ENCODE data around the gene STOML2.
"Not testable (repeated sequence)": the region's sequence is repeated elsewhere in the genome, so short reads cannot be mapped to it uniquely, and the experiment has no call there.

The STOML2 gene

GRCh38 chr9:35102769-35103659 lies at the start of gene STOML2:
STOML2 (minus strand) TSS chr9:35103131; CDS start chr9:35103094, 37 bp downstream.
- peak; percentile 95 for DNase-seq (ENCODE audit: low spot score)

- DNase-seq (ENCODE audit: low spot score) = not testable (repeated sequence)
Measured at GRCh38 chr9:35147941-35148563, 45.1 kb upstream of the STOML2 start.

GRCh38 chr9:35142037-35142436 lies 39.1 kb upstream of the STOML2 start:
- no peak for DNase-seq (ENCODE audit: low spot score)

- no peak for DNase-seq (ENCODE audit: low spot score)
Measured at GRCh38 chr9:35140093-35140492, 37.2 kb upstream of the STOML2 start.

GRCh38 chr9:35136866-35137265 lies 33.9 kb upstream of the STOML2 start:
- no peak for DNase-seq (ENCODE audit: low spot score)

GRCh38 chr9:35135988-35136387 lies 33.1 kb upstream of the STOML2 start:
- no peak for DNase-seq (ENCODE audit: low spot score)

GRCh38 chr9:35134920-35135319 lies 32.0 kb upstream of the STOML2 start:
- no peak for DNase-seq (ENCODE audit: low spot score)

GRCh38 chr9:35116898-35117551 lies 14.1 kb upstream of the STOML2 start:
- DNase-seq (ENCODE audit: low spot score) = peak; percentile 92

GRCh38 chr9:35116539-35116897 lies 13.6 kb upstream of the STOML2 start:
- DNase-seq (ENCODE audit: low spot score) = no peak

- DNase-seq (ENCODE audit: low spot score) = peak; percentile 93
Measured at GRCh38 chr9:35115680-35116538, 13.0 kb upstream of the STOML2 start, which contains the start of gene ATOSB. ATOSB (minus strand) TSS chr9:35115862; CDS start chr9:35108274, 7,588 bp downstream.

- DNase-seq (ENCODE audit: low spot score) = peak; percentile 50
Measured at GRCh38 chr9:35114840-35115628, 12.1 kb upstream of the STOML2 start.

GRCh38 chr9:35114113-35114839 lies 11.3 kb upstream of the STOML2 start:
- peak; percentile 94 for DNase-seq (ENCODE audit: low spot score)

GRCh38 chr9:35112257-35113020 lies 9.5 kb upstream of the STOML2 start:
- DNase-seq (ENCODE audit: low spot score) = peak; percentile 54

- DNase-seq (ENCODE audit: low spot score) = peak; percentile 99
Measured at GRCh38 chr9:35111001-35111933, 8.3 kb upstream of the STOML2 start.

- no peak for DNase-seq (ENCODE audit: low spot score)
Measured at GRCh38 chr9:35110327-35110761, 7.4 kb upstream of the STOML2 start.

- no peak for DNase-seq (ENCODE audit: low spot score)
Measured at GRCh38 chr9:35108946-35109575, 6.1 kb upstream of the STOML2 start.

- no peak for DNase-seq (ENCODE audit: low spot score)
Measured at GRCh38 chr9:35108461-35108860, 5.5 kb upstream of the STOML2 start.

All from CD4-positive, alpha-beta T cell treated with Interleukin-15 for 4 hours (primary cell).